KOPT-K1 (cell line): ENCODE results near the gene CADM3.

Experiments
- H3K27ac ChIP-seq: fragments of 200-600 bp; sonication (generic); 2 replicates; pipeline ENCODE4 v1.5.1; 2016; ENCODE audit warnings: antibody characterized with exemption, mild to moderate bottlenecking, low read depth, low read length; ENCODE audit not compliant: poor library complexity, severe bottlenecking
- H3K36me3 ChIP-seq: fragments of 200-600 bp; sonication (generic); 2 replicates; pipeline ENCODE4 v1.5.1; 2017; ENCODE audit warnings: antibody characterized with exemption, mild to moderate bottlenecking, low read length, moderate library complexity; ENCODE audit not compliant: insufficient read depth
- H3K9me3 ChIP-seq: fragments of 200-600 bp; sonication (generic); 2 replicates; pipeline ENCODE4 v1.5.1; 2017; ENCODE audit warnings: antibody characterized with exemption, low read length, mild to moderate bottlenecking; ENCODE audit not compliant: insufficient read depth, poor library complexity, severe bottlenecking

The CADM3 gene

DNA sequence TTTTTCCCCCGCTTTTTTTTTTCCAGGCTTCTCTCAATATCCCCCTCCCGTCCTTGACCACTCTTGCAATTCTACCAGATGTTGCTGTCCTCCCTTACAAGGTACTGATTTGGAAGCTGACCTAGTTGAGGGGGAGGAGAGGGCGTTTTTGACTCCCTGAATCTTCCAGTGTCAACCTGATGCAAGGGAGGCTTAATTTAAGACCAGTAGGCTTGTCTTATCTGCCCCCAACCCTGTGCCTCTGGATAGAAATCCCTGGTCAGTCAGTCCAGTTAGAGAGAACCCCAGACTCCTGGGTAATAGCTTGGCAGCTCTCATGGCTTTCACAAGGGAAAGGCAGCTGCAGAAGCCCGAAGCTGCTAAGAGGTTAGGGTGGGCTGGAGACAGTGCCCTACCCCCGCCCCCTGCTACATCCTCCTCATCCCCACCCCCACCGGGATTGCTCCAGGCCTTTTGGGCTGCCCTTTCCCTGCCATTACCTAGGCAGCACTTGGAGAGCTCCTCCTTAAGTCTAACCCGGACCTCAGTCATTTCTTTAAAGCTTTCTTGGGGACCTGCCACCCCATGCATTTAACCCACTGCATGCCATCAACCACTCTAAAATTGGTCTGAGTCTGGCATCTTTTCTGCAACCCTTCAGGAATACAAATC is 36.9 kb downstream of the CADM3 start:
- no peaks in the 10 kb centered on the region for H3K36me3 ChIP-seq
- H3K9me3 ChIP-seq, result no peaks in the 10 kb centered on the region

DNA sequence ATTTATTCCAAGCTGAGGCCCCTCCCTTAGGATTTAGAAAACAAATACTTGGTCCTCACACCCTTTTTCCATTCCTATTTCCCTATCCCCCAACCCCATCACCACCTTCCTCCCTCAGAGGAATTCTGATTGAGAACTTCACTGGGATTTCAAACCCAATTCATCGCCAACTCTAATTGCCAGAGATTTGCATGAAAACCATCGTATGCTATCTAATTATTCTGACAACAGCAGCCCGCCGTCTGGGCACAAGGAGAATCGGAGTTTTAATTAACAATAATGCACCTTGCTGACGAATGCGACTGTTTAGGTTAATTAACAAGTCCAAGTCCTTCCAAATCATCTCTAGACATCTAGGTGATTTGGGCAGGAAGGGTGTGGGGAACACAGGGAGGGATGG is 37.6 kb downstream of the CADM3 start:
- Histone ChIP-seq H3K36me3 (no peaks in the 10 kb centered on the region), H3K9me3 (no peaks in the 10 kb centered on the region)

More for the DNA sequence above, 36.9 kb downstream of the CADM3 start:
- no peak overlapping the region for H3K27ac ChIP-seq

DNA sequence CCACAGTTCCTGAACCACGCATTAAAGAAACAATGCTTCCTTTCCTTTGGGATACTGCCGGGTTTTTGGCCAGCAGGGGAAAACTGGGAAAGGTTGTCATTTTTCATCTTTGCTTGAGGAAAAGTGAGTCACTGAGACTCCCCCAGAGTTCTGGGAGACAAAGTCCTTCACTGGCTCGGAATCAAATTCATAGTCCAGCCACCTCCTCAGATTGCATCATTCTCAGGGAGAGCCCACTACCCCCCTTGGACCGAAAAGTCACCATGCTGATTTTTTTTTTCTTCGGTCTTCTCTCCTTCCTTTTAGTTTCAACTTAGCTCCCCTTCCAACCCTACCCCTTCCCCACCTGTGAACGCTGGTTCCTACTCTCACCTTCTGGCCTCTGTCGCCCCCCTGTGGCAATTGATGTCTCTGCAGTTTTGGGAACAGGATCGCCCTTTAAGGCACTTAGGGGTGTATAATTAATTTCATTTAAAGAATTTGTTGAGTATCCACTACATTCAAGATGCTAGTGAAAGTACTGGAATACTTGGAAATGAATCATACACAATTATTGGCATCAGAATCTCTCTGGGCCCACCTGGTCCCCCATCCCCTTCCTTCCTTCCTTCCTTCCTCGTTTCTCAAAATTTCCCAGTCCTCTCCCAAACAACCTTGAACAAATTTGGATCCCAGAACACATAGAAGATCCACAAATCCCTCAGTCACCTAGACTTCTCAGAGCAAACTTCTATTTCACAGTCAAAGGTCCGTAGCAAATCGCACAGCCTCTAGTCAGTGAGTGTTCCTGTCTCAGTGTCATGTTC is 40.1 kb downstream of the CADM3 start:
- no peaks in the 10 kb centered on the region for H3K9me3 ChIP-seq
- H3K27ac ChIP-seq, result no peak overlapping the region
- H3K36me3 ChIP-seq, result no peaks in the 10 kb centered on the region

More for the DNA sequence above, 37.6 kb downstream of the CADM3 start:
- H3K27ac ChIP-seq, result no peak overlapping the region

DNA sequence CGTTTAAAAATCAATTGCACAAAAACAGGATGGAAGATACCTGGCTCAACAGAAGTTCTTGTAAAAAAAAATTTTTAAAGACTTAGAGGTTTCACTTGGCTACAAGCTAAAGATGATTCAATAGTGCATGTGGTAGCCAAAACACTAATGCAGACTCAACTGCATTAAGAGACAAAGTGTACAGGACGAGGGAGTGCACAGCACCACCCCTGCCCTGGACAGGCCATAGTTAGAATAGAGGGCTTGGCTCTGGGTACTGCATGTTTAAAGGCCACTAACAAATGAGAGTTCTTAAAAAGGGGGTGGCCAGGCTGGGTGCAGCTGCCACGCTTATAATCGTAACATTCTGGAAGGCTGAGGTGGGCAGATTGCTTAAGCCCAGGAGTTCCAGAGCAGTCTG is 41.2 kb downstream of the CADM3 start:
- Histone ChIP-seq H3K27ac (no peak overlapping the region), H3K36me3 (no peaks in the 10 kb centered on the region), H3K9me3 (no peaks in the 10 kb centered on the region)

DNA sequence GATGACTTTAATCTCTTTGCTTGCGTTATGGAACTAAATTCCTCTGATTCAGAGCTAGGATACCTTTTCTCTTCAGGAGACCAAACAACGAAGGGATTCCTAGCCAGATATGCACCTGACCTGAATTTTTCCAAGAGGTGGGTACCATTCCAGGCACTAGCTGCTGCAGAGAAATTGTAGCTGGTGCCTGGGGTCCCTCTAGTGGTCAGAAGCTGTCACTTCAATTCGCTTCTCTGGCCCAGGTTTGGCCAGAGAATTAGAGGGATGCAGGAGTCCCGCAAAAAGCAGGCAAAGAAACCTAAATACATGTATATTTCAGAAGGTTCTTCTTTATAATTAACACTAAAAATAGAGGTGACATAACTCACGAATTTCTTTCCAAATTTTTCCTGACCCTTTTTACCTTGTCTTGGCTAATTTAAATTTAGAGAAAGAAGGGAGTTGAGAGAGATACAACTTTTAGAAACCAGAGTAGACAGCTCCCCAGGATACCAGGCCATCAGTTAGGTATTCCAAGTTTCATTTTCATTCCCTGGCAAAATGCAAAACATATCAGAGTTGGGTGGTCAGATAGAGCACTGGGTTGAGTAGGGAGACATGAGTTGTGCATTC is 42.8 kb downstream of the CADM3 start:
- no peaks in the 10 kb centered on the region for H3K9me3 ChIP-seq
- no peaks in the 10 kb centered on the region for H3K36me3 ChIP-seq
- no peak overlapping the region for H3K27ac ChIP-seq

DNA sequence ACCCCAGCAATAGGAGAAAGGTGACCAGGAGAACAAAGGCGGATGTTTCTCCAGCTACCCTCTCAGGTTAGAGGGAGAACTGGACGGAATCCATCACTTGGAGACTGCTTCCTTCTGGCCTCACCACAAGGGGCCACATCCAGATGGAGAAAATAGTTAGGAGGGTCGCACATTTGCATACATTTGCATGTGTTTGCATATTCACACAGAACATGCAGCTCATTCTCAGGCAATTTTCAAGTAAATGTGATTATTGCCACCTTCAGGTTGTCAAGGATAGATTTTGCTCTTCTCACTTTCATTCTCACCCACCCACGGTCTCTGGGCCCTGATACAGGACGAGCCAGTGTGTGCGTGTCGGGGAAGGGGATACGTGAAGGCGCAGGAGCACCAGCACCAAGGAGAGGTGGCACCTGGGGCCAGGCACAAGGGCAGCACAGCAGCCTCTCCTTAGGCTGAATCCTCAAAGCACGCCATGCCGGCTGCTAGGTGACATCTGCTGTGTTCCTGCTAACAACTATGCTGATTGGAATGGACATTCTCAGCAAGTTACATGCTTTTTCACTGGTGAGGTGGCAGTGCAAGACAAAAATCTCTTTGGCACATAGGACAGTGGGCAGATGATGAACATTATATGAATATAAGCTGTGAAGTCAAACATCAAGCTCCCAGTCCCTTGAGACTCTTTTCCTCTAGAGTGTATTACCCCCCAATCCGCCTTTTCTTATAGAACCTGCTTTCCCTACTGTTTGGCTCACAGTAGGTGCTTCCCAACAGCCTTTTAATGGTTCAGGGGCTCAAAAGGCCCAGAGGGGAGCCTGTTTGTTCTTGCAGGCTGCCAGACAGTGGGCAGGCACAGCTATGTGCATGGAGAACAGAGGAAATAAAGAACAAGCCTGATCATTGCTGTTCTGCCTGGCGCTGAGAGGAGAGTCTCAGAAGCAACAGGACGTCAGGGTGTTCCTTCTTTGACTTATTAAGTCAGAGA is 47.5 kb downstream of the CADM3 start:
- H3K27ac ChIP-seq, result no peak overlapping the region
- no peaks in the 10 kb centered on the region for H3K9me3 ChIP-seq

DNA sequence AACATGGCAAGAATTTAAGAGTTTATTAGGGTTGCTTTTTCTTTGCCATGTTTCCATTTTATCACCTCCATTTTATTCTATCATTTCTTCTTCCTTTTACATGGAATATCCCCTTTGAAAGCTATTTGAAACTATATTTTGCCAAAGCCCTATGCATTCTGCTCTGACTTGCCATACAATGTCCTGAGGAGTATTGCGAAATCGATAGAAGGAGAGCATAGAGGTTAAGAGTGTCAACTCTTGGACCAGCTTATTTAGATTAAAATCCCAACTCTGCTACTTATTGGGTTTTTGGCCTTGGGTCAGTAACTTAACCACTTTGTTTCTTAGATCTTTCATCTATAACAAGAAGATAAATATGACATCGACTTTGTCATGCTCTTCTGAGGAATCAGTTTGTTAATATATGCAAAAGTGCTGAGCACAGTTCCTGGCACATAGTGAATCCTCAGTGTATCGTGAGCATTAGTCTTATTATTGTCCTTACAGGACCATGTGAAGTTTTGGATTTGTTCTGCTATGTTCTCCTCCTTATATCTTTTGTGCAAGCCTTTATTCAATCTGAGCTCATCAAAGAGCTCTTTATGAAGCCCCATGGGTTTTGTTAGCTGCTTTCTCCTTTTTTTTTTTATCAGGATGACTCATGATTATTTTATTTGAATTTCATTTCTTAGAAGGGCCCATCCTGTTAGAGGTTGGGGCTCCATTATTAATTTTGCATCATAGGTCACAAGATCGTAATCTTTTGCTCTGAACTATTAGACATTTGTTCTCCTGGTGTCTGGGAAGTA is 50.9 kb downstream of the CADM3 start:
- Histone ChIP-seq H3K9me3 (no peaks in the 10 kb centered on the region), H3K36me3 (no peaks in the 10 kb centered on the region), H3K27ac (no peak overlapping the region)

More for the DNA sequence above, 47.5 kb downstream of the CADM3 start:
- H3K36me3 ChIP-seq, result no peaks in the 10 kb centered on the region

DNA sequence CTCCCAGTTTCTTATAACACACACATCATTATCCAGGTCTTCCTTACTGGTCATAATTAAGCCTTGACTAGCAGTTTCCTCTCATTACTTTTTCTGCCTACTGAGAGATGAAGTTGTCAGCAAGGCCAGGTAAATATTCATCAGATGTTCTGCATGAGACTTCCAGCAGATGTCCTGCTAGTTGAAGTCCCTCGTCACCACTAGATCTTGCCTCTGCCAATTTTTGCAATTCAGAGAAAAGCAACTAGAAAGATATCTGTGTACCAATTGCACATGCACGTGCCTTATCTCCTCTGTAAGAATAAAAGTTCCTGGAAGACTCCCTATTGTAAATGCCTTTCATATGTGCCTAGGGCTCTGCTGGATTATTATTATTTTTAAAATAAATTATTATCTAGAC is 51.6 kb downstream of the CADM3 start:
- H3K27ac ChIP-seq, result no peak overlapping the region
- no peaks in the 10 kb centered on the region for H3K36me3 ChIP-seq
- no peaks in the 10 kb centered on the region for H3K9me3 ChIP-seq

DNA sequence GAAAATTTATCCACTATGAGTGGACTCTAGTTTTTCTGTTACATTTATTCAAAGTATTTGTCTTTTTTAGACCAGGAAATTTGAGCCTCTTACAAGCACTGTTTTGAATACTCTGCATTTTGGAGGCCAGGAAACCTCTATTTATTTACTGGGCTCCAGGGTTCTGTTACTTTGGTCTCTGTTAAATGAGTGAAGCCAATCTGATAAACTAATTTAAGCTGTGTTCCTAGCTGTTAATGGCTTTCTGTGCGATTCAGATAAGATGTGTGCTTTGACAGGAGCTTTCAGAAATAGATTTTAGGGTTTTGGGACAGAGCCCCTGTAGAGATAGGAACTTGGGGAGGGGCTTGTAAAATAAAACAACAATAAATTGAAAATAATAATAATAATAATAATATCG is 57.1 kb downstream of the CADM3 start:
- Histone ChIP-seq H3K27ac (no peak overlapping the region), H3K36me3 (no peaks in the 10 kb centered on the region)

DNA sequence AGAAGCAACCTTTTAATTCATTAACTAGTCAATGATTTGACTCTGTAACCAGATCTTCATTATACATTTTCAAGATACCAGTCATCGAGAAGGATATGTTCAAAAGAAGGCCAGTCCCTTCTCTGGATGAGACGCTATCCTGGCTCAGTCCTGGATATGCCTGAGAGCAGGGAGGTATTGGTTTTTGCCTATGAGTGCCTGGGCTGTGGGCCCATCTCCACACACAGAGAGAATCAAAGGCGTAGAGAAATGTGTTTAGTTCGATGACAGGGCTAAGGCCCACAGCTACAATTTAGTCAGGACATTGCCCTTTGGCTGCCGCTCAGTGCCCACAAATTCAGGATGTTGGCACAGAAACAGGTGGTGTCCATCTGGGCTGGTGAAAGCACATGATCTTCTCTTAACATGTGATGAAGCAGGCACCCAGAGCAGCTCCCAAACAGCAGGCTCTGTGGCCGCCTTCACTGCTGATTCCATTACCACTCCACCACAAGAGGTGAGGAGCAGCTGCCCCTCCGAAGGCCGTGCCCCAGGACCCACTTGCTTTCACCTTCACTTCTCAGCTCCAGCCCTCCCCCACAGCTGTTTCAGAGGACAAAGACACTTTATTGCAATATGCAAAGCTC is 58.0 kb downstream of the CADM3 start:
- Histone ChIP-seq H3K27ac (no peak overlapping the region), H3K36me3 (no peaks in the 10 kb centered on the region), H3K9me3 (no peaks in the 10 kb centered on the region)

More for the DNA sequence above, 57.1 kb downstream of the CADM3 start:
- no peaks in the 10 kb centered on the region for H3K9me3 ChIP-seq

DNA sequence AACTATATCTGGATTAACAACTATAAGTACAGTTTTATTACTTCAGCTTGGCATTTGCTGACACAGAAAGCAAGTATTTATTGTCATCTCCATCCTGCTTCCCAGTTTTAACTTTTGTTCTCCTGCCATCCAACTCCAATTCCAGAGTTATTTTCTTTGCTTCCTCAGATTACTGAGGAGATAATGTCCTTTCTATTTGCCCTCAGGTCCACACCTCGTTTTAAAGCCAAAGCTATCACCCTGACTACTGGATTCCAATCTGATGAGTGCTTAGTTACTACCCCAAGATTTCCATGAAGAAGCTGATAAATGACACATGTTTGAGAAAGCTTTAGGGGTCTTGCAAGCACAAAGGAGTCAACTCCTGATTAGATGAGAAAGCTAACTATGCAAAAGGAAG is 58.5 kb downstream of the CADM3 start:
- Histone ChIP-seq H3K36me3 (no peaks in the 10 kb centered on the region), H3K27ac (no peak overlapping the region), H3K9me3 (no peaks in the 10 kb centered on the region)

DNA sequence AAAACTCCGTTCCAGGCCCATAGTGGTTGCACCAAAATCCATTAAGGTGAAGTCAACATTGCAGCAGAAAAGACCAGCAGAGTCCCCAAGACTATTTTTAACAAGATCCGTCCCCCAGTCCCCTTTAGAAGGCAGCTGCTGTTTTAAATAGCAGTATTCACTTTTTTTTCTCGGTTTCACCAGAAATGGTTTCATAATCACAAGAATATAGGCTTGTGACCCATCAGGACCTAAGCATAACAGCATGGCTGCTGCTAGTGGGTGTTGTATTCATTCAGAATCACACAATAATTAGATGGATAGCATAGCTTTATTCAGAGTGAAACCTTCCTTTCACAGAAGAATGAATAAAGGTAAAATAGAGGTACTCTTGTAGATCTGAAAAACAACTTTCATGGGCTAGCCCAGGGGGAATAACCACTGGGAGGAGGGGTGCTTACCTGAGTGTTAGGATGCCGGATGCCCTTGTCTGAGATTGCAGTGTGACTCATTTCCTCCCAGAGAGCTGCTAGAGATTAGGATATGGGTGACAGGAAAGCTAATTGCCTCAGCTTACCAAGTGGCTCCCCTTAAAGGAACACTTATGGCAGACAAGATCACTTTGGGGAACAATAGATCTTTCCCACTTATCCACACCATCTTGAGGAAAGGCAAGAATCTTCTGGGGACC is 68.3 kb downstream of the CADM3 start:
- Histone ChIP-seq H3K27ac (no peak overlapping the region), H3K36me3 (no peaks in the 10 kb centered on the region), H3K9me3 (no peaks in the 10 kb centered on the region)

DNA sequence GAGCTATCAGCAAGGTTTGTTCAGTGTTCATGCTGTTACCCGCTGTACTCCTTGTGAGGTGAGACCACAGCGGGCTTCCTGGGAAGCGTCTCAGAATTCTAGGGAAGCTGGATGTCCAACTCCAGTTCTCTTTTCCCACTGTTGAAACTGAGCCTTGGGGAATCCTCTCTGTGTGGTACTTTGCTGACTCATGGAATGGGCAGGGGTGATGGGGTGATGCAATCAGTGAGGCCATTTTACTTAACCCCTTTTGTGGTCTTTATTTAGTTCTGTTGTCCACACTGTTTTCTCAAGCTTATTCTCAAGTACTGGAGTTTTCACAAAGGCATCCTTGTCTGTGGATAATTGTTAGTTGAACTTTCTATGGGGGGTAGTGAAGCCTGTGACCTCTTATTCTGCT is 75.9 kb downstream of the CADM3 start:
- H3K27ac ChIP-seq, result no peak overlapping the region
- H3K9me3 ChIP-seq, result peaks cover 15% of the 10 kb centered on the region
- H3K36me3 ChIP-seq, result no peaks in the 10 kb centered on the region
